ENCODE data around the gene HSPG2.

DNA sequence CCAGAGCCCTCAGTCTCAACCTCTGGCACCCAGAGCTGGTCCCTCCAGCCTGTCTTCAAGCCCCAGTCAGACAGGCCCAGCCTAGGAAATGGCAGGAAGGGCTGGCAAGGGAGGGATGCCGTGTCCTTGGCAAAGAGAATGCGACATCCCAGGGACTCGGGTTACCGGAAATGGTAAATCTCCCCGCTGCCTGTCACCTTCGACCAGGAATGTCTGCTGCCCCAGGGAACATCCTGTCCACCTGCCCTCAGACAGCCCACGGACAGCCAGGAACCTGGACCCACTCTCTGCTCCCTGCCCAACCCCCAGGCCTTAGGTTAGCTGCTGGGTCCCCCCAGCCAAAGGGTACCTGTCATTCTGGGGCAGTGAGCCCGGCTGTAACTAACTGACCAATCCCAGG, 23.9 kb downstream of the HSPG2 start:
- TF ChIP-seq POLR2AphosphoS5 (IDR thresholded peaks at IDR 0.05; ENCODE audit: low read depth, low read length) (no peak), POLR2A (IDR thresholded peaks at IDR 0.05; ENCODE audit: low read depth, low read length) (no peak), TAF1 (IDR thresholded peaks at IDR 0.05; ENCODE audit: borderline replicate concordance, low read depth, low read length) (no peak)
